ENCODE data around the gene SPECC1L.
A peak's percentile ranks its signal among the peaks of the same experiment; 100 is the strongest.

SPECC1L gene

DNA sequence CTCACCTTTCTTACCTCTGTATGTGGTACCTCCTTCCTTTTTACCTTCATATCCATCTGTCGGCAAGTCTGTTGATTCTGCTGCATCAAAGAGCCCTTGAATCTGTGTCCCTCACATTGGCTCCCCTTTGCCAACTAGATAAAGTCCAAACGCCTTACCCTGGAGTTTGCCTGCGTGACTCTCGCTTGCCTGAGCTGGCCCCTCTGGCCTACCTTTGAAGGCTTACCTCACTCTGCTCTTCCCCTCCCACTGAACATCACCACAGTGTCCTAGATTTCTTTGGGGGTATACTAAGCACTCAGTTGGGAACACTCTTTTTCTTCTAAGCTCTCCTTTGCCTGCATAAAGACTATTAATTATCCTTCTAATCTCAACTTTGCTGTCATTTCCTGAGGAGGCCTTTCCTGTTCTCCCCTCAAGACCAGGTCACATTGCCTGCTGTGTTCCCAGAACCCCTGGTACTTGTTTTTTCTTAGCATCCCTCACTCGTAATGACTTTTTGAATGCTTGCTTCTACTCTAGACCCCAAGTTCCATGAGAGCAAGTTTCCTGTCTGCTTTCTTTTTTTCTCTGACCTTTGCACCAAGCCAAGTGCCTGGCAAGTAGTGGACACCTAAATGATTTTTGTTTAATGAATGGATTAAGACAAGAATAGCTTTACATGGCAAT is 89.0 kb downstream of the SPECC1L start:
- DNase-seq (ENCODE audit: low spot score) = no peak

- DNase-seq (ENCODE audit: low spot score) = no peak
Observed at GRCh38 chr22:24361976-24362646, 91.5 kb downstream of the SPECC1L start.

DNA sequence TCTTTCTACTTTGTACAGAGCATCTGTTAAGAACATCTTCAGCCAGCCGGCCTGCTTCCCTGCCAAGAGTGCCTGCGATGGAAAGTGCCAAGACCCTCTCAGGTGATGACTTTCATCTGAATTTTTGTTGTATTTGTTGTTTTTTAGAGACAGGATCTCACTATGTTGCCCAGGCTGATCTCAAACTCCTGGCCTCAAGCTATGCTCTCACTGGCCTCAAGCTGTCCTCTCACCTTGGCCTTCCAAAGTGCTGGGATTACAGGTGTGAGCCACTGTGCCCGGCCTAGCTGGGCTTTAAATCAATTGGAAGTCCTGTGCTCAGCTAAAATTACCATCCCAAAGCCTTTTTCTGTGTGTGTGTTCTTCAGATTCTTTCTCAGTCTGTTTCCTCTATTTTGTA is 92.6 kb downstream of the SPECC1L start:
- DNase-seq (ENCODE audit: low spot score) = no peak

DNA sequence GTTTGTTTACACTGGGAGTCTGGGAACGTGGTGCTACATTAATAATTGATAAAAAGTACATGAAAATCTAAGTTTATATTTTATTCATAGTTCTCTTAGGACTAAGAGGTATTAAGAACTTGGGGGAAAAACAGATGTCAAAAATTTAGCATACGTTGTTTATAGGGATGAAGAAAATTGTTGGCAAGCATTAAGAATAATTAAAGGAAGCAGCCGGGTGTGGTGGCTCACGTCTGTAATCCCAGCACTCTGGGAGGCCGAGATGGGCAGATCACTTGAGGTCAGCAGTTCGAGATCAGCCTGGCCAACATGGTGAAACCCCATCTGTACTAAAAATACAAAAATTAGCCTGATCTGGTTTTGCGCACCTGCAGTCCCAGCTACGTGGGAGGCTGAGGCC is 96.1 kb downstream of the SPECC1L start:
- no peak for DNase-seq (ENCODE audit: low spot score)

DNA sequence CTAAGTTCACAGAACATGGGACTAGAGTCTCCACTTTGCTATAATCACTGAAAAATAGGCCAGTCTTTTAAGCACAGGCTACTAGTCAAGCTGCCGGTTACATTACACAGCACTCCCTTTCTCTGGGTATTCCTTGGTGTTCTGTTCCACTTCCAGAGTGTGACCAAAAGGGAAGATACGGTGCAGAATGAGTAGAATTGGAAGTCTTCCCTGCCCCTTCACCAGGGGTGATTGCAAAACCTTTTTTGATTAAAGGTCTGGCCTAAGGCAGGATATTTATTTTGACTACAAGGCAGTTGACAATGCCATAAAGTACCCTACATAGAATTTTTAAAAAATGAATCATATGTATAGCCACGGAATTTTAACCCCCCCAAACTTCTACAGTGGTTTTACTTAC is 97.2 kb downstream of the SPECC1L start:
- no peak for DNase-seq (ENCODE audit: low spot score)

DNA sequence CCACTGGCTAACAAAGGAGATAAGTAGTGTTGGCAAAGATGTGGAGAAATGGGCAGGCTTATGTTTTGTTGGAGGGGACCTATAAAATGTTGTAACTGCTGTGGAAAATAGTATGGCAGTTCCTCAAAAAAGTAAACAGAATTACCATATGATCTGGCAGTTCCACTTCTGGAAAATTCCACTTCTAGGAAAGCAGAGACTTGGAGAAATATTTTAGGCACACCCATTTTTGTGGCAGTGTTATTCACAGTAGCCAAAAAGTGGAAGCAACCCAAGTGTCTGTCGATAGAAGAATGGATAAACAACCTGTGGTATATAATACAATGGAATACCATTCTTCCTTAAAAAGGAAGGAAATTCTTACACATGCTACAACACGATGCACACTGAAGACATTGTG is 99.8 kb downstream of the SPECC1L start:
- no peak for DNase-seq (ENCODE audit: low spot score)

- no peak for DNase-seq (ENCODE audit: low spot score)
Observed at GRCh38 chr22:24376002-24376401, 105.4 kb downstream of the SPECC1L start.

DNA sequence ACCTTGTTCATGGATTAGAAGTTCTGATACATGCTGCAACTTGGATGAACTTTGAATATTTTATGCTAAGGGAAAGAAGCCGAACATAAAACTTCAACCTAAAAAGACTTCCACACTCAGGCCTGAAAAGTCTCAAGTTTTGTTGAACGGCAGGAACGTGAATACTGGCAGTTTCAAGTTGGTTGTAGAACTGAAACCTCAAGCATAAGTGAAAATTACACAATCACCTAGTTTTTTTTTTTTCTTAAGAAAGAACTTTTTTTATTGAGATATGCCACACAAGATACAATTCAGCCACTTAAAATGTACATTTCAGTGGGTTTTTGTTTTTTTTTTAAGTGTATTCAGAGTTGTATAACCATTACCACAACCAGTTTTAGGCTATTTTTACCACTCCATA is 106.0 kb downstream of the SPECC1L start:
- DNase-seq (ENCODE audit: low spot score) = no peak

DNA sequence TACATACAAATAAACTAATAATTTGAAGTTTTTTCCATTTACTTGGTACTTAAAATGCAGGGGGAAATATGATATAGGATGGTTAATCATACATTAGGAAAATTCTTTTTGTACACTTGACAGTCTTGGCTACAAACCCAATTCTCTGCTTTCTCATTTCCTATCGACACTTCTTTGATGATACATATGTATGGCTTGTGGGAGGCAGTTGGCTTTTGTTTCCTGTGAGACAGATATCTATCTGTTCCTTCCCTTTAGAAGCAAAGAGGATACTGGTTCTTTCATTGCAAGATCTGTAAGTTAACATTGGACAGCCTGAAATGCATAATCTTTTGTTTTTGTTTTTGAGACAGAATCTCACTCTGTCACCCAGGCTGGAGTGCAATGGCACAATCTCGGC is 108.9 kb downstream of the SPECC1L start:
- peak; percentile 5 for DNase-seq (ENCODE audit: low spot score)

DNA sequence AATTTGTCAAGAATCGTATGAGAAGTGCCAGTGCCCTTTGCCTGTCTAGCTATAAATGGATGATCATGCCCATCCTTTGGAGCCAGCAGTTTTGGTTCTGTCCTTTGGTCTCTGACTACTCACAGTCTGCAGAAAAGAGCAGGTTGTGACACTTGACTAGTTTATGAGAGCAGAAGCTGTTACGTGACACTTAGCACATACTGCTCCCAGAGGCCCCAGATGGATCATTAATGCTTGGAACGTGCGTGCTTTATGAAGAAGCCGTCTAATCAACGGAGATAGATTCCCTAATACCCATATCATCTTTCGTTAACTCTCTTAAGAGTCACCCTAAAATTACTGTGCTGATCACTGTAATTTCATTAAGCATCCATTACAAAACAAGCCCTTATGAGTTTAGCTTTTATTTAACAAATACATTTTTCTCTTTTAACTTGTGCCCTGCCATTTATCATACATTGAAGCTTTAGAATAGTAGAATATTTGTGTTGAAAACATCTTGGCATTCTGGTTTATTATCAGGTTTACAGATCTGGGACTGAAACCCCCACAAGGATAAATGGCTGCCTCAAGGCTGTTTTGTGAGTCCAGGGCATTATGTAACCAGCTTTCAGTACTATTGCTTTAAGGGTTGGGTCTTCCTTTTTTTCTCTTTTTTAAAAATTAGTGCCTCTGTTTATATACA is 109.7 kb downstream of the SPECC1L start:
- no peak for DNase-seq (ENCODE audit: low spot score)

GRCh38 chr22:24380905-24381230 is 110.2 kb downstream of the SPECC1L start:
- DNase-seq (ENCODE audit: low spot score) = no peak

- no peak for DNase-seq (ENCODE audit: low spot score)
Observed at GRCh38 chr22:24383061-24383460, 112.4 kb downstream of the SPECC1L start.

- no peak for DNase-seq (ENCODE audit: low spot score)
Observed at GRCh38 chr22:24384131-24384530, 113.5 kb downstream of the SPECC1L start.

- no peak for DNase-seq (ENCODE audit: low spot score)
Observed at GRCh38 chr22:24386937-24387471, 116.4 kb downstream of the SPECC1L start.

DNA sequence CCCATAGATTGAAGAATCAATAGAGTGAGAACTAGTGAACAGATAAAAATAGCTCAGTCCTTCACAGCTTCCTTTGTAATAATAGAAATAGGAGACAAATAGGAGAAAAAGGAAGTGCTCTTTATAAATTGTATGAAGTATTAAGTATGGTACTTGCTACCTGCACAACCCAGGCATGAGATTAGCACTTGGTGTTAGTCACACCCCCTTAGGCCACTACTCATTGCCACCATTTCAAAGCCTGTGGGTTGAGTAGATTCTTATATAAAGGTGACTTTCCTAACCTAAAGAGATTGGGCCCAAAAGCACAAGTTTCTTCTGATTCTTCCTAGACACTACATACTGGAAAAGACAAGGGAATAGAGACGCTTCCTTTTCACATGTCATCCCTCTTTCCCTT is 119.0 kb downstream of the SPECC1L start:
- no peak for DNase-seq (ENCODE audit: low spot score)

- no peak for DNase-seq (ENCODE audit: low spot score)
Observed at GRCh38 chr22:24390156-24390555, 119.5 kb downstream of the SPECC1L start.

GRCh38 chr22:24390576-24390975 is 119.9 kb downstream of the SPECC1L start:
- no peak for DNase-seq (ENCODE audit: low spot score)

GRCh38 chr22:24391836-24392217 is 121.2 kb downstream of the SPECC1L start:
- no peak for DNase-seq (ENCODE audit: low spot score)

DNA sequence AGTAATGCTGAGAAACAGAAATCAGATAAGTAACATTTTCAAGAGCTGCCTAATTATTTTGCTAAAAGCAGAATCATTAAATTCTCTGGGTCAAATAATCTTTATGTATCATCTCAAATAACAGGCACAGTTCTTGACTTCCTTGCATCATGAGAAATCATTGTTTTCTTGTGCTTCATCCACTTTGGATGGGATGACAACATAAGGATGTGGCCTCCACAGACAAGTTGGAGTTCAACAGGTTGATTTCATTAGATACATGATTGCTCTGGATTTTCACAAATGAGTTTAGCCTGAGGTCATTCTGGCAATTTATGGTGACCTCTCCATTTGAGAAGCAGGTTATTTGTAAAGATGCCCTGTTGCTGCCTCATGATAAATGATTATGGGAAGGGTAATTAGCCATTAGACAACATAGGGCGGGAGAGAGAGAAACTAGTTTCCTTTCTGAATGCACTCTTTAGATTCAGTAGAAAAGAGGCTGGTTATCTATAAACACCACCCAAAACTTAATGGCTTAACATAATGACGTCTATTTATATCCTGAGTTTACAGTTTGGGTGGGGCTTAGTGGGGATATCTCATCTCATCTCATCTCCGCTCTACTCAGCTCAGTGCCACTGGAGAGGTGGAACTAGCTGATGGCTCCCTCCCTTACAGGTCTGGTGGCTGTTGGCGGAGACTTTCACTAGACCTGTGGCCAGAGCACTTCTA is 121.7 kb downstream of the SPECC1L start:
- DNase-seq (ENCODE audit: low spot score) = no peak

GRCh38 chr22:24393012-24393559 is 122.5 kb downstream of the SPECC1L start:
- DNase-seq (ENCODE audit: low spot score) = no peak

GRCh38 chr22:24393848-24394247 is 123.2 kb downstream of the SPECC1L start:
- no peak for DNase-seq (ENCODE audit: low spot score)

GRCh38 chr22:24394254-24394653 is 123.6 kb downstream of the SPECC1L start:
- DNase-seq (ENCODE audit: low spot score) = no peak
